SK-N-MC (cell line): ENCODE results near the gene COL4A1.

ENCODE experiments used
- FOXP2 ChIP-seq: optimal IDR thresholded peaks from 2 replicates; pipeline ENCODE3; 2011; ENCODE audit warnings: mild to moderate bottlenecking, moderate library complexity; ENCODE audit not compliant: insufficient read depth; ENCODE audit errors: extremely low read length, control extremely low read depth
- POLR2AphosphoS5 ChIP-seq: IDR thresholded peaks from 2 replicates; pipeline ENCODE4 v1.6.1; 2012; ENCODE audit warnings: mild to moderate bottlenecking, low read depth, low read length, borderline replicate concordance

GRCh38 chr13:110283736-110284517 lies 23.0 kb downstream of the COL4A1 start:
- no peak for TF ChIP-seq FOXP2
- TF ChIP-seq POLR2AphosphoS5 = no peak
